HG02885 (cell line): Measurements from ENCODE around the gene ADCY1.

Experiments
- ATAC-seq: cut with Tn5 transposase; IDR thresholded peaks from one replicate; pipeline ENCODE4 v1.9.1; 2021; ENCODE audit warnings: mild to moderate bottlenecking; ENCODE audit not compliant: unreplicated experiment, poor library complexity

The ADCY1 gene

GRCh38 chr7:45647967-45648670 lies 74.0 kb downstream of the ADCY1 start:
- no peak for ATAC-seq

GRCh38 chr7:45648671-45648995 lies 74.5 kb downstream of the ADCY1 start:
- ATAC-seq, result no peak

- no peak for ATAC-seq
Measured at GRCh38 chr7:45649560-45650346, 75.6 kb downstream of the ADCY1 start.

- no peak for ATAC-seq
Measured at GRCh38 chr7:45650404-45651394, 76.5 kb downstream of the ADCY1 start.

GRCh38 chr7:45651540-45651939 lies 77.4 kb downstream of the ADCY1 start:
- no peak for ATAC-seq

- ATAC-seq, result no peak
Measured at GRCh38 chr7:45652630-45653029, 78.5 kb downstream of the ADCY1 start.

GRCh38 chr7:45653209-45653907 lies 79.2 kb downstream of the ADCY1 start:
- no peak for ATAC-seq

- ATAC-seq, result no peak
Measured at GRCh38 chr7:45654341-45654740, 80.2 kb downstream of the ADCY1 start.

GRCh38 chr7:45655539-45655938 lies 81.4 kb downstream of the ADCY1 start:
- no peak for ATAC-seq

GRCh38 chr7:45656431-45656830 lies 82.3 kb downstream of the ADCY1 start:
- no peak for ATAC-seq

- no peak for ATAC-seq
Measured at GRCh38 chr7:45657136-45657889, 83.1 kb downstream of the ADCY1 start.

- no peak for ATAC-seq
Measured at GRCh38 chr7:45657890-45658715, 83.9 kb downstream of the ADCY1 start.

GRCh38 chr7:45658716-45659495 lies 84.7 kb downstream of the ADCY1 start:
- no peak for ATAC-seq

GRCh38 chr7:45659496-45660139 lies 85.5 kb downstream of the ADCY1 start:
- no peak for ATAC-seq

GRCh38 chr7:45660201-45660900 lies 86.2 kb downstream of the ADCY1 start:
- no peak for ATAC-seq

GRCh38 chr7:45660901-45661211 lies 86.7 kb downstream of the ADCY1 start:
- no peak for ATAC-seq
